Liver (tissue), 9 donors: ENCODE results near the gene URM1. TPM values are rescaled to one million over a fixed set of nuclear protein-coding genes. Genes with fewer than 3 reads are reported as not detected.
A peak's percentile ranks its signal among the peaks of the same experiment; 100 is the strongest.

ENCODE experiments used
- DNase-seq: peaks from one replicate; pipeline ENCODE4 v3.0.0-alpha.2; 2017; ENCODE audit warnings: low spot score
- H3K27ac ChIP-seq, 2 donors: one replicate each; pipeline ENCODE4 v1.7.0; 2013; ENCODE audit warnings: inconsistent platforms in 2 of 2, low read length in 2 of 2, control low read depth in 1 of 2, low read depth in 1 of 2, mild to moderate bottlenecking in 1 of 2
- H3K27me3 ChIP-seq, 4 donors: one replicate each; pipeline versions ENCODE4 v1.6.1 to v1.7.0; 2013; ENCODE audit warnings: low read length in 3 of 4, inconsistent platforms in 1 of 4, mild to moderate bottlenecking in 1 of 4, moderate library complexity in 1 of 4; ENCODE audit not compliant: control insufficient read depth in 4 of 4, insufficient read depth in 4 of 4
- H3K36me3 ChIP-seq, 4 donors: one replicate each; pipeline versions ENCODE4 v1.6.1 to v1.7.0; 2013; ENCODE audit warnings: low read length in 3 of 4, mild to moderate bottlenecking in 3 of 4, low read depth in 1 of 4, moderate library complexity in 1 of 4; ENCODE audit not compliant: control insufficient read depth in 4 of 4, insufficient read depth in 3 of 4
- H3K4me1 ChIP-seq, 4 donors: one replicate each; pipeline versions ENCODE4 v1.6.1 to v1.7.0; 2013; ENCODE audit warnings: low read length in 3 of 4, mild to moderate bottlenecking in 3 of 4, moderate library complexity in 1 of 4; ENCODE audit not compliant: control insufficient read depth in 4 of 4, insufficient read depth in 4 of 4
- H3K4me3 ChIP-seq, 3 donors: one replicate each; pipeline versions ENCODE4 v1.6.1 to v1.7.0; 2013; ENCODE audit warnings: low read length in 3 of 3, control low read depth in 1 of 3, low read depth in 1 of 3, mild to moderate bottlenecking in 1 of 3
- H3K9ac ChIP-seq, 2 donors: one replicate each; pipeline ENCODE4 v1.7.0; 2013; ENCODE audit warnings: low read length in 2 of 2, mild to moderate bottlenecking in 2 of 2, moderate library complexity in 2 of 2, control low read depth in 1 of 2, low read depth in 1 of 2
- H3K9me3 ChIP-seq, 4 donors: one replicate each; pipeline versions ENCODE4 v1.6.1 to v1.7.0; 2013; ENCODE audit warnings: low read length in 3 of 4; ENCODE audit not compliant: control insufficient read depth in 4 of 4
- EGR1 ChIP-seq, 2 donors: IDR thresholded peaks; 2 replicates each; pipeline ENCODE4 v1.6.1; 2016 to 2018; ENCODE audit warnings: antibody characterized with exemption in 2 of 2, low read depth in 2 of 2
- FOXA1 ChIP-seq: IDR thresholded peaks from 2 replicates; pipeline ENCODE4 v1.6.1; 2016; ENCODE audit warnings: antibody characterized with exemption
- FOXA2 ChIP-seq: IDR thresholded peaks from 2 replicates; pipeline ENCODE4 v1.6.1; 2016; ENCODE audit warnings: antibody characterized with exemption
- GABPA ChIP-seq, 2 donors: IDR thresholded peaks in 1 of 2; conservative IDR thresholded peaks in 1 of 2; 2 replicates each; pipeline ENCODE4 v1.6.1; 2016; ENCODE audit warnings: antibody characterized with exemption in 2 of 2, mild to moderate bottlenecking in 1 of 2, moderate library complexity in 1 of 2
- HNF4A ChIP-seq, 2 donors: conservative IDR thresholded peaks; 2 replicates each; pipeline ENCODE4 v1.6.1; 2016; ENCODE audit warnings: antibody characterized with exemption in 2 of 2, mild to moderate bottlenecking in 2 of 2
- HNF4G ChIP-seq: IDR thresholded peaks from 2 replicates; pipeline ENCODE4 v1.6.1; 2016; ENCODE audit warnings: antibody characterized with exemption
- JUND ChIP-seq, 2 donors: IDR thresholded peaks; 2 replicates each; pipeline ENCODE4 v1.6.1; 2016; ENCODE audit warnings: antibody characterized with exemption in 2 of 2
- NR2F2 ChIP-seq: IDR thresholded peaks from 2 replicates; pipeline ENCODE4 v1.6.1; 2016; ENCODE audit warnings: antibody characterized with exemption
- RXRA ChIP-seq, 2 donors: IDR thresholded peaks; 2 replicates each; pipeline ENCODE4 v1.6.1; 2017 to 2018; ENCODE audit warnings: antibody characterized with exemption in 2 of 2, mild to moderate bottlenecking in 1 of 2
- SP1 ChIP-seq: IDR thresholded peaks from 2 replicates; pipeline ENCODE4 v1.6.1; 2018; ENCODE audit warnings: antibody characterized with exemption, mild to moderate bottlenecking
- TAF1 ChIP-seq: conservative IDR thresholded peaks from 2 replicates; pipeline ENCODE4 v1.6.1; 2016; ENCODE audit warnings: antibody characterized with exemption, mild to moderate bottlenecking
- YY1 ChIP-seq: IDR thresholded peaks from 2 replicates; pipeline ENCODE4 v1.6.1; 2016; ENCODE audit warnings: antibody characterized with exemption, mild to moderate bottlenecking
- WGBS: extraction: QIAGEN DNeasy Blood & Tissue Kit; methylation state at CpG from one replicate; pipeline ENCODE4 v1.1.7; 2013; 5-methylcytosine and 5-hydroxymethylcytosine counted together
- polyA plus RNA-seq, 2 donors: library from polyadenylated mRNA; stranded (reverse) in 1 of 2; unstranded in 1 of 2; fragments of 200-250 nt in 1 of 2; fragments of >200 nt in 1 of 2; fragmentation: Nextera tagmentation in 1 of 2; extraction: Ambion mirVana in 1 of 2; gene quantifications; one replicate each; pipeline versions ENCODE4 v1.2.1 to v1.2.3, GENCODE V29; 2013 to 2015
- total RNA-seq, 2 donors: library from RNA; depleted of rRNA; stranded (reverse); fragments of >200 nt; gene quantifications; one replicate each; pipeline ENCODE4 v1.2.3, GENCODE V29; 2014
- TF ChIP-seq, protein P1 (sequence below): IDR thresholded peaks from 2 replicates; pipeline ENCODE4 v1.6.1; 2016; ENCODE audit warnings: antibody characterized with exemption
- TF ChIP-seq, protein P2 (sequence below): fragments of 150-350 bp; IDR thresholded peaks from 2 replicates; pipeline ENCODE4 v1.5.1; 2017; ENCODE audit warnings: improper control_type of control experiment, low read depth, low read length; ENCODE audit not compliant: missing input control
- TF ChIP-seq, protein P3 (sequence below): IDR thresholded peaks from 2 replicates; pipeline ENCODE4 v1.6.1; 2016; ENCODE audit warnings: antibody characterized with exemption, mild to moderate bottlenecking
- TF ChIP-seq, protein P4 (sequence below): IDR thresholded peaks from 2 replicates; pipeline ENCODE4 v1.6.1; 2016; ENCODE audit warnings: antibody characterized with exemption
- TF ChIP-seq, protein P5 (sequence below): IDR thresholded peaks from 2 replicates; pipeline ENCODE4 v1.6.1; 2016; ENCODE audit warnings: antibody characterized with exemption
- donor health status: healthy.
- donor health status: healthy.
- donor health status: healthy.
- donor health status: healthy.
- donor health status: healthy.

URM1 gene
- total and polyA plus RNA-seq, 4 donors, result 12.1 to 35.0 (median 19.5) TPM

DNA sequence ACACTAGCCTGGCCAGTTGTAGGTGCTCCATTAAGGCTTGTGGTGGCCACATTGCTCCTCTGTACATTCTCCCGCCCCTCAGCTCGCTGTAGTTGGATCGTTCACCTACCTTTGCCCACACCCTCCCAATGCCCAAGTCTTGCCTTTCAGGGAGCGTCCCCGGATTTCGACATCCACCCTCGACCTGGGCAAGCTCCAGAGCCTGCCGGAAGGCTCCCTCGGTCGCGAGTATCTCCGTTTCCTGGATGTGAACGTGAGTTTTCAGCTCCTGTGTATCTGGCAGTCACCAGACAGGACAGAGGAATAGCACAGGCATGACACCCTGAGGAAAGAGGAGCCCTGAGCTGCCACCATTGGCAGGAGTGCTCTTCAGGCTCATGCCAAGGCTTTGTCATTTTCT, 45.5 kb upstream of the URM1 start:
- 45% methylated on average over 13 of the region's 13 CpGs for WGBS
- H3K4me3 ChIP-seq, result no peak overlapping the region
- DNase-seq, result no peak
- no peak overlapping the region for H3K9ac ChIP-seq
- H3K27ac ChIP-seq, result no peak overlapping the region
- H3K9me3 ChIP-seq, result no peaks in the 10 kb centered on the region
- H3K36me3 ChIP-seq, result peaks cover 2 to 21% (median 8%) of the 10 kb centered on the region in 4 donors
- no peak for TF ChIP-seq FOXA1
- peak in 1 of 2 donors; percentile 20 for TF ChIP-seq RXRA (IDR thresholded peaks at IDR 0.05)
- peak in 1 of 2 donors; percentile 25 for TF ChIP-seq HNF4A (conservative IDR thresholded peaks at IDR 0.05)
- no peak for TF ChIP-seq EGR1 (IDR thresholded peaks at IDR 0.05; ENCODE audit: low read depth in 2 of 2)
- no peak for TF ChIP-seq JUND (IDR thresholded peaks at IDR 0.05)
- TF ChIP-seq TAF1, result no peak
- no peak for TF ChIP-seq GABPA (IDR thresholded peaks at IDR 0.05 in 1 of 2, conservative IDR thresholded peaks at IDR 0.05 in 1 of 2)
- H3K4me1 ChIP-seq, result peaks cover 9 to 38% (median 31%) of the 10 kb centered on the region in 4 donors
- no peaks in the 10 kb centered on the region for H3K27me3 ChIP-seq

DNA sequence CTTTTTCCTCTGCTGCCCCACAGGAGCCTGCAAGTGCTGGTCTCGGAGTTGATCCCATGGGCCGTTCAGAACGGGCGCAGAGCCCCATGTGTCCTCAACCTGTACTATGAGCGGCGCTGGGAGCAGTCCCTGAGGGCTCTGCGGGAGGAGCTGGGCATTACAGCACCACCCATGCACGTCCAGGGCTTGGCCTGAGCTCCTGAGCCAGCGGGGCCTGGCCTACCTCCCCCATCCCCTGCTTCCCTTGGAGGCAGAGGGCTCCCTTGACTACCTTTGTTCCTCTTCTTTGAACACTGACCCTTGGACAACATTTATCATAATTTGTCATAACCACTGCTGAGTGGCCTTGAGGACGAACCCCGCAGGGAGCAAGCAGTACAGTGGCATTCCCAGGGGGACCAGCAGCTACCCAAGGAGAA, 37.7 kb upstream of the URM1 start:
- 97% methylated on average over 11 of the region's 11 CpGs for WGBS
- H3K36me3 ChIP-seq, result peaks cover 0 to 20% (median 7%) of the 10 kb centered on the region in 4 donors

More for the DNA sequence above, 37.7 kb upstream of the URM1 start:
- Histone ChIP-seq H3K4me3 (no peak overlapping the region), H3K9ac (no peak overlapping the region), H3K4me1 (no peaks in the 10 kb centered on the region), H3K9me3 (no peaks in the 10 kb centered on the region), H3K27me3 (no peaks in the 10 kb centered on the region), H3K27ac (no peak overlapping the region)
- TF ChIP-seq, protein P1, sequence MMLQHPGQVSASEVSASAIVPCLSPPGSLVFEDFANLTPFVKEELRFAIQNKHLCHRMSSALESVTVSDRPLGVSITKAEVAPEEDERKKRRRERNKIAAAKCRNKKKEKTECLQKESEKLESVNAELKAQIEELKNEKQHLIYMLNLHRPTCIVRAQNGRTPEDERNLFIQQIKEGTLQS, result no peak
- TF ChIP-seq EGR1 (IDR thresholded peaks at IDR 0.05; ENCODE audit: low read depth in 2 of 2) (no peak), YY1 (no peak), TAF1 (no peak), HNF4A (conservative IDR thresholded peaks at IDR 0.05) (no peak), GABPA (IDR thresholded peaks at IDR 0.05 in 1 of 2, conservative IDR thresholded peaks at IDR 0.05 in 1 of 2) (no peak), HNF4G (no peak), FOXA1 (no peak), FOXA2 (no peak), SP1 (no peak), NR2F2 (no peak), JUND (IDR thresholded peaks at IDR 0.05) (no peak)
- TF ChIP-seq, protein P2, sequence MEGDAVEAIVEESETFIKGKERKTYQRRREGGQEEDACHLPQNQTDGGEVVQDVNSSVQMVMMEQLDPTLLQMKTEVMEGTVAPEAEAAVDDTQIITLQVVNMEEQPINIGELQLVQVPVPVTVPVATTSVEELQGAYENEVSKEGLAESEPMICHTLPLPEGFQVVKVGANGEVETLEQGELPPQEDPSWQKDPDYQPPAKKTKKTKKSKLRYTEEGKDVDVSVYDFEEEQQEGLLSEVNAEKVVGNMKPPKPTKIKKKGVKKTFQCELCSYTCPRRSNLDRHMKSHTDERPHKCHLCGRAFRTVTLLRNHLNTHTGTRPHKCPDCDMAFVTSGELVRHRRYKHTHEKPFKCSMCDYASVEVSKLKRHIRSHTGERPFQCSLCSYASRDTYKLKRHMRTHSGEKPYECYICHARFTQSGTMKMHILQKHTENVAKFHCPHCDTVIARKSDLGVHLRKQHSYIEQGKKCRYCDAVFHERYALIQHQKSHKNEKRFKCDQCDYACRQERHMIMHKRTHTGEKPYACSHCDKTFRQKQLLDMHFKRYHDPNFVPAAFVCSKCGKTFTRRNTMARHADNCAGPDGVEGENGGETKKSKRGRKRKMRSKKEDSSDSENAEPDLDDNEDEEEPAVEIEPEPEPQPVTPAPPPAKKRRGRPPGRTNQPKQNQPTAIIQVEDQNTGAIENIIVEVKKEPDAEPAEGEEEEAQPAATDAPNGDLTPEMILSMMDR, result no peak
- TF ChIP-seq, protein P3, sequence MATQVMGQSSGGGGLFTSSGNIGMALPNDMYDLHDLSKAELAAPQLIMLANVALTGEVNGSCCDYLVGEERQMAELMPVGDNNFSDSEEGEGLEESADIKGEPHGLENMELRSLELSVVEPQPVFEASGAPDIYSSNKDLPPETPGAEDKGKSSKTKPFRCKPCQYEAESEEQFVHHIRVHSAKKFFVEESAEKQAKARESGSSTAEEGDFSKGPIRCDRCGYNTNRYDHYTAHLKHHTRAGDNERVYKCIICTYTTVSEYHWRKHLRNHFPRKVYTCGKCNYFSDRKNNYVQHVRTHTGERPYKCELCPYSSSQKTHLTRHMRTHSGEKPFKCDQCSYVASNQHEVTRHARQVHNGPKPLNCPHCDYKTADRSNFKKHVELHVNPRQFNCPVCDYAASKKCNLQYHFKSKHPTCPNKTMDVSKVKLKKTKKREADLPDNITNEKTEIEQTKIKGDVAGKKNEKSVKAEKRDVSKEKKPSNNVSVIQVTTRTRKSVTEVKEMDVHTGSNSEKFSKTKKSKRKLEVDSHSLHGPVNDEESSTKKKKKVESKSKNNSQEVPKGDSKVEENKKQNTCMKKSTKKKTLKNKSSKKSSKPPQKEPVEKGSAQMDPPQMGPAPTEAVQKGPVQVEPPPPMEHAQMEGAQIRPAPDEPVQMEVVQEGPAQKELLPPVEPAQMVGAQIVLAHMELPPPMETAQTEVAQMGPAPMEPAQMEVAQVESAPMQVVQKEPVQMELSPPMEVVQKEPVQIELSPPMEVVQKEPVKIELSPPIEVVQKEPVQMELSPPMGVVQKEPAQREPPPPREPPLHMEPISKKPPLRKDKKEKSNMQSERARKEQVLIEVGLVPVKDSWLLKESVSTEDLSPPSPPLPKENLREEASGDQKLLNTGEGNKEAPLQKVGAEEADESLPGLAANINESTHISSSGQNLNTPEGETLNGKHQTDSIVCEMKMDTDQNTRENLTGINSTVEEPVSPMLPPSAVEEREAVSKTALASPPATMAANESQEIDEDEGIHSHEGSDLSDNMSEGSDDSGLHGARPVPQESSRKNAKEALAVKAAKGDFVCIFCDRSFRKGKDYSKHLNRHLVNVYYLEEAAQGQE, result no peak
- TF ChIP-seq, protein P4, sequence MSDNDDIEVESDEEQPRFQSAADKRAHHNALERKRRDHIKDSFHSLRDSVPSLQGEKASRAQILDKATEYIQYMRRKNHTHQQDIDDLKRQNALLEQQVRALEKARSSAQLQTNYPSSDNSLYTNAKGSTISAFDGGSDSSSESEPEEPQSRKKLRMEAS, result no peak
- TF ChIP-seq, protein P5, sequence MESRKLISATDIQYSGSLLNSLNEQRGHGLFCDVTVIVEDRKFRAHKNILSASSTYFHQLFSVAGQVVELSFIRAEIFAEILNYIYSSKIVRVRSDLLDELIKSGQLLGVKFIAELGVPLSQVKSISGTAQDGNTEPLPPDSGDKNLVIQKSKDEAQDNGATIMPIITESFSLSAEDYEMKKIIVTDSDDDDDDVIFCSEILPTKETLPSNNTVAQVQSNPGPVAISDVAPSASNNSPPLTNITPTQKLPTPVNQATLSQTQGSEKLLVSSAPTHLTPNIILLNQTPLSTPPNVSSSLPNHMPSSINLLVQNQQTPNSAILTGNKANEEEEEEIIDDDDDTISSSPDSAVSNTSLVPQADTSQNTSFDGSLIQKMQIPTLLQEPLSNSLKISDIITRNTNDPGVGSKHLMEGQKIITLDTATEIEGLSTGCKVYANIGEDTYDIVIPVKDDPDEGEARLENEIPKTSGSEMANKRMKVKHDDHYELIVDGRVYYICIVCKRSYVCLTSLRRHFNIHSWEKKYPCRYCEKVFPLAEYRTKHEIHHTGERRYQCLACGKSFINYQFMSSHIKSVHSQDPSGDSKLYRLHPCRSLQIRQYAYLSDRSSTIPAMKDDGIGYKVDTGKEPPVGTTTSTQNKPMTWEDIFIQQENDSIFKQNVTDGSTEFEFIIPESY, result no peak
- no peak for DNase-seq
